Gastroesophageal sphincter (tissue), 3 donors: ENCODE measurements around the gene SDS.

ENCODE experiments used
- CTCF ChIP-seq, 4 experiments: fragments of 200-600 bp in 2 of 4; fragments of 450-650 bp in 2 of 4; sonication (generic) in 1 of 4; IDR thresholded peaks; one replicate each; pipeline ENCODE4 v1.5.1; 2017 to 2019; ENCODE audit warnings: antibody characterized with exemption in 4 of 4, mild to moderate bottlenecking in 2 of 4, moderate library complexity in 2 of 4
- EP300 ChIP-seq: sonication (generic); formaldehyde crosslinking; IDR thresholded peaks from one replicate; pipeline ENCODE4 v1.6.1; 2017; ENCODE audit warnings: antibody characterized with exemption, mild to moderate bottlenecking
- POLR2A ChIP-seq, 2 donors: fragments of 450-650 bp; IDR thresholded peaks; one replicate each; pipeline ENCODE4 v1.6.1; 2017; ENCODE audit warnings: antibody characterized with exemption in 2 of 2, mild to moderate bottlenecking in 2 of 2, moderate library complexity in 1 of 2
- POLR2AphosphoS5 ChIP-seq: sonication (generic); formaldehyde crosslinking; IDR thresholded peaks from one replicate; pipeline ENCODE4 v1.6.1; 2017; ENCODE audit warnings: antibody characterized with exemption

DNA sequence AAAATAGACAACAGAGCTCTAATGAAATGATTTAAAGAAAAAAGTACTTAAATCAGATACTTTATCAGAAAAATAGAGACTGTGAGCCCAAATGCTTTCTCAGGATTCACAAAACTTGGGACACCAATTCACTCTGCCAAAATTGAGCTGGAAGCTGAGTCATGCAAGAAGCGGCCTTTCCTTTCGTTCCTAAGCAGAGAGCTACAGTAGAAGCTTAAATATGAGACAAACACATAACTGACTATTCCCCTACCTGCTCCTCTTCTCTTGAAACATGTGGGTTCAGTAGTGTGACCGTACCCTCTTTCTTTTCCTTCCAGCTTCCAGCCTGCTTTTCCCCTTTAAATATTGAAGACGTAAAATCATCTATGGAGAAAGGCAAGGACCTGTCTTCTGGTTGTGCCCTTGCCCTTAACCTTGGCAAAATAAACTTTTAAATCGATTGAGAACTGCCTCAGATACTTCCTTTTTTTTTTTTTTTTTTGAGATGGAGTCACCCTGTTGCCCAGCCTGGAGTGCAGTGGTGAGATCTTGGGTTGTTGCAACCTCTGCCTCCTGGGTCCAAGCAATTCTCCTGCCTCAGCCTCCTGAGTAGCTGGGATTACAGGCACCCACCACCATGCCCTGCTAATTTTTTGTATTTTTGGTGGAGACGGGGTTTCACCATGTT, 4.4 kb upstream of the SDS start:
- TF ChIP-seq CTCF (IDR thresholded peaks at IDR 0.05) = no peak
- TF ChIP-seq POLR2A (IDR thresholded peaks at IDR 0.05) = no peak
- no peak for TF ChIP-seq EP300
- no peak for TF ChIP-seq POLR2AphosphoS5
